HG02588 (cell line): ENCODE data around the gene ASXL2.

ENCODE experiments used
- ATAC-seq: cut with Tn5 transposase; IDR thresholded peaks from one replicate; pipeline ENCODE4 v1.9.1; 2021; ENCODE audit warnings: mild to moderate bottlenecking, moderate library complexity; ENCODE audit not compliant: unreplicated experiment

The ASXL2 gene

DNA sequence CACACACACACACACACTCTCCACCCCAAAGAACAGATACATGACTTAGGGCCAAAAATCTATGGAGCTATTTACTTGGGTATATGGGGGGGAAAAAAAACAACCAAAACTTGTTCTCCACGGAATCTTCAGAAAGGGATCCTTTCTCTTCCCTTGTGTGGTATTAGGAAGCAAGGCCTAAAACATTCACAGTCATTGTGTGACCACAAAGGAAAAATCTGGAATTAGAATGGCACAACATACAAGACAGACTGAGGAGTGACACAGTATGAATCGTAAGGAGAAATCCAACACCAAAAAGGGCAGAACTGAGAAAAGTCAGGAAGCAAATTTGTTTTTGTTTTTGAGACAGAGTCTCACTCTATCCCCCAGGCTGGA, 70.3 kb downstream of the ASXL2 start:
- ATAC-seq = no peak

DNA sequence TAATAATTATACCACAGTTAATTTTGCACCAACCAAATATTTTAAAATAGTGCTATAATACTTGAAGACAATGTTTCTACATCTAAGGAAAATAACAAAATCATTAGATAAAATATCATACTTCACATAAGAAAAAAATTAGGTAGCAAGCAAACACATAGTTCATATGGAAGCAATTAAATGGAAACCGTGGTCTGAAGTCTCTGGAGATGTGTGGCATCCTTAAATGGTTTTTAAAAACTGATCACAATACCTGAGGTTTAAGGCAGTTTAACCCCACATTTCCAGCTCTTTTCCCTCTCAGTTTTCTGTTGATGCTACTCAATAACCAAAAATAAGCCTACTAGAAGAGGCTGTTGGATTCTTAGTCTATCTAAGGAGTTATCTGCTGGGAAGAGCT, 71.3 kb downstream of the ASXL2 start:
- ATAC-seq = no peak

DNA sequence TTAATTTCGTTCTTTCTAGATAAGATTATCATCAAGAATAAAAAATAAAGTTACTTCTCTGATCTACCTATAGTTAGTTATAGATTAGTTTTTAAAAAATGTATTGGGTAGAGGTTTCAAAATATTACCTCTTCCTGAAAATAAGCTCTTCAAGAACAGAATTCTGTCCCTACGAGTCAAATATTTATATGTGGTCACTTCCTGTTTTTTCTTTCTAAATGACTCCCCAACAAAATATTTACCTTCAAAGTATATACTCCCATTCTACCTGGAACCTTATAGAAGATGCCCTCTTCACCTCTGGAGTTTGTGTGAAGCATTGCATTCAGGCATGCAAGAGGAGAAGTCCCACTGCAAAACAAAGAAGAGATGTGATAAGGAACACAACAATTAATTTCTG, 72.3 kb downstream of the ASXL2 start:
- ATAC-seq = no peak

DNA sequence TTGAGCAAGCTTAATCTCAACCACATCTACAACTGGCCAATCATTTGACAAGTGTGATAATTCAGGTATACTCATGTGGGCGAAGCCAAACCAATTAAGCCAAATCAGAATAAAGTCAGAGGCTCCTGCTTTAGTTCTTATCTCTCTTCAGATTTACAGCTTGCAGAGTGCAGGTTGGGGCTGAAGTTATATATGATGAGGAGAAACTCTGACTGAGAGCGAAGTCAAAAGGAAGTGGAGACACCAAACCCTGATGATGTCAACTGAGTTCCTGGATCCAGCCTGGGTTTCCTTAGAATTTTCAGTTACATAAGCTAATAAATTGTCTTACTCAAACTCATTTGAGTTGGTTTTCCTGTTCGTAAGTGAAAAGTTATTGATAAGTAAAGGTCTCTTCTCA, 73.9 kb downstream of the ASXL2 start:
- ATAC-seq = no peak

DNA sequence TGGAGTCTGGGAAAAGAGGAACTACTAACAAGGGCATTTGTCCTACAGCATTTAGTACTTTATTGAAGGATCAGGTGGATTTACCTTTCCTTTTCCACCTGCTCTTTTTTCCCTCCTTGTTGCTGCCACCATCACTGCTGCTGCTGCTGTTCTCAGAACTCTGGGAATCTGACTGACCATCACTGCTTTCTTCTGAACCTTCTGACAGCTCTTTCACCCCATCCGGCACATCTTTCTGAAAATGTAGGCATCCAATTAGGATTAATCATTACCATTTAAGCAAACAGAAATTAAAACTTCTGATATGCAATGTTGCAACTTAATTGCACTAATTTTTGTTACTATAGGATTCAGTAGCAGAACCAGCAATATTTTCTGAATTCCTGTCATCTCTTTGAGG, 79.0 kb downstream of the ASXL2 start:
- no peak for ATAC-seq

DNA sequence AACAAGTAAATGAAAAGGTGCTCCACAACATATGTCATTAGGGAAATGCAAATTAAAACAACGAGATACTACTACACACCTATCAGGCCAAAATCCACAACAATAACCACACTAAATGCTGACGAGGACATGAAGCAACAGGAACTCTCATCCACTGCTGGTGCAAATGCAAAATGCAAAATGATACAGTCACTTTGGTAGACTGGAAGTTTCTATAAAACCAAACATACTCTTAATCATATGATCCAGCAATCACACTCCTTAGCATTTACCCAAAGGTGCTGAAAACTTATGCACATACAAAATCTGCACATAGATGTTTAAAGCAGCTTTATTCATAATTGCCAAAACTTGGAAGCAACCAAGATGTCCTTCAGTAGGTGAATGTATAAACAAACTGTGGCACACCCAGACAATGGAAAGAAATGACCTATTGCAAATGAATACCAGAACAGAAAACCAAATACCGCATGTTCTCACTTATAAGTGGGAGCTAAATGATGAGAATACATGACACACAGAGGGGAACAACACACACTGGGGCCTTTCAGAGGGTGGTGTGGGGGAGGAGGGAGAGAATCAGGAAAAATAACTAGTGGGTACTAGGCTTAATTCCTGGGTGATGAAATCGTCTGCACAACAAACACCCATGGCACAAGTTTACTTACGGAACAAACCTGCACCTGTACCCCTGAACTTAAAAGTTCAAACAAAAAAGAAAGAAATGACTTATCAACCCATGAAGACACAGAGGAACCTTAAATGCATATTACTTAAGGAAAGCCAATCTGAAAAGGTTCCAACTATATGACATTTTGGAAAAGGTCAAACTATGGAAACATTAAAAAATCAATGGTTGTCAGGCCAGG, 80.4 kb downstream of the ASXL2 start:
- ATAC-seq = no peak

DNA sequence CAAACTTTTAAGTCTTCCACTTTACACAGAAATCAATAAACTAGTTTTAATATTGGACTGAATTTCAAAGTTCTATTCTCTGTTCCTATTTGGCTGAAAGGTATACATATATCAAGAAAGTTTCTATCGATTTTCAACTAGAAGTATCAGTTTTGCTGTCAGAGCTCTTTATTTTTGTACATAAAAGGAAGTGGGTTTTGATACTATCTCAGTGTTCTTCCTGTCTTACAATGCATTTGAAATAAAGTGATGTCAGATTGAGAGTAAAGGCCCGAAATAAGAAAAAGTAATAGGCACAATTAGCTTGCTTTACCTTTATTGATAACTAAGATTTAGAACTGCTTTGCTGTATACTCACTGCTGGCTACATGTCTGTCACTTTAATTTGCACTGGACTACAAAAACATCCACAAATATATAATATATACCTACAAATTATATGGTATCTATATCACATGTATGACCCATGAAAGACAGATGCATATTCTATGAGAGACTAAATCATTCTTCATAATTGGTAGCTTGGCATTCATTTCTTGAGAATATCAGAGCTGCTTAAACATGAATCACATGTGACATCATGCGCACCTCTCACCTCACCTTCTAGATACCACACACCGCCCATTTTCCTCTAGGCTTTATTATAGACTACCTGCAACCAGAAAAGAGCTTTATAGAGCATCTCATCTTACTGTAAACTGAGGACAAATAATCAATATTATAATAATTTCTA, 83.6 kb downstream of the ASXL2 start:
- no peak for ATAC-seq

DNA sequence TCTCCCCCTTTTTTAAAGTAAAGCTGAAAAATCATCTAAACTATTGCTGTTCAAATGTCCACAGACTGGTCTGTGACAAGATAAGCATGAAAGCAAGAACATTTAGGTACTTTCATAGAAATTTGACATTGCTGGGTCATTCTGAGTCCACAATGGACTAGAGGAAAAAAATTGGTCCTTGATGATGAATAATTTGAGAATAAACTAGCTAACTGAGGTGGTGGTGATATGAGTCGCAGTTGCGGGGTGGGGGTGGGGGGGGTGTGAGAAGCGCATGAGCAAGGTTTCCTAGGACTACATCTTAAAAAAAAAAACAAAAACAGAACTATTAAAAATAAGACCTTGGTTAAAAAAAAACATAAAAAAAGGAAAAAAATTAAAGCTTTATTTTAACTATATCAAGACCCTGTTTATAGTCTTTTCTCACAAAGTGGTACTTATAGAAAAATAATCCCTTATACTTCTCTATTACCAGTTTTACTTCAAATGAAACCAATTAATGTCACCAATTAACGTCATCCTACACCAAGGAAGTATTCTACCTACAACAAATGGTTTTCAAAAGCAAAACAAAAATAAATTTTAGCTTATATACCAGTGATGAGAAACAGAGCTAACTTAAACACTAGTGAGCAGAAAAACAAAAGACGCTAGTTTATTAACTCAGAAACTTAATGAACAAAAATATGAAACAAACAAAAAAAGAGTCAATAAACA, 88.1 kb downstream of the ASXL2 start:
- ATAC-seq = no peak

DNA sequence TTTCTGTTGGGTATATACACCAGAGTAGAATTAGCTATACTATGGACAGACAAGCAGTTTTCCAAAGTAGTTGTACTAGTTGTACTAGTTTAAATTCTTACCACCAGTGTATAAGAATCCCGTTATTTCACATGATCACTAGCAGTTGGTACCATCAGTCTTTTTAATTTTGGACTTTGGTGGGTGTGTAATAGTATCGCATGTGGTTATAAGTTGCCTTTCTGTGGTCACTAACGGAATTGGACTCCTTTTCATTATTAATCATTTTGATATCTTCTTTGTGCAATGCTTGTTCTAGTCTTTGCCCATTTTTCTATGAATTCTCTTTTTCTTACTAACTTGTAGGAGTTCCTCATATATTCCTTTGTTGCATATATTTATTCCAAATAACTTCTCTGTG, 89.8 kb downstream of the ASXL2 start:
- no peak for ATAC-seq

DNA sequence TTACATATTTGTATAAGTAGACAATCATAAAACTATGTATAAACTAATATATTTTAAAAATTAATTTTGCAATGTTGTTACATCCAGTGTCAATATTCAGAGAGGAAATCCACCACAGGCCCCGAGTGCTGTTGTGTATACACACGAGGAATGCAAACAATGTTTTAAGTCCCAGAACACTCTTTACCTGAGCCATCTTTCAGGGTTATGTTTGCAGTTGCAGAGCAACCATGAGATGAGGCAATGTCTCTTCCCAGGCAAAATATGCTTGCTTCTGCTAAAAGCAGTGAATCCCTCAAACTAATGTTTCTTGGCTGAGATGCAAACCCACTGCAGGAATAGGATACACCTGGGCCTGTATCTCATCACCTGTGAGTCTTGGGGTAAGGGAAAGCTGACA, 91.3 kb downstream of the ASXL2 start:
- no peak for ATAC-seq

DNA sequence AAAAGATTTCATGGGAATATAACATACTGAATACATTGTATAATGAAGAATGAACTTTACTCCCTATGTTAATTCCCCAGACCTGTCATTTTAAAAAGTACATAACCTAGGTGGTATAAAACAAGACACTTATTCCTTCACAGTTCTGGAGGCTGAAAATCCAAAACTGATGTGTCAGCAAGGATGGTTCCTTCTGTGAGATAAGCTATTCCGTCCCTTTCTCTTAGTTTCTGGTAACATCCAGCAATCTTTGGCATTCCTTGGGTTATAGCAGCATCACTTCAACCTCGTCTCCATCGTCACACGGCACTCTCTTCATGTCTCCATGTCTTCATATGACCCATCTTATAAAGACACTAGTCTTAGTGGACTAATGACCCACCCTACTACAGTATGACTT, 93.9 kb downstream of the ASXL2 start:
- ATAC-seq = no peak

DNA sequence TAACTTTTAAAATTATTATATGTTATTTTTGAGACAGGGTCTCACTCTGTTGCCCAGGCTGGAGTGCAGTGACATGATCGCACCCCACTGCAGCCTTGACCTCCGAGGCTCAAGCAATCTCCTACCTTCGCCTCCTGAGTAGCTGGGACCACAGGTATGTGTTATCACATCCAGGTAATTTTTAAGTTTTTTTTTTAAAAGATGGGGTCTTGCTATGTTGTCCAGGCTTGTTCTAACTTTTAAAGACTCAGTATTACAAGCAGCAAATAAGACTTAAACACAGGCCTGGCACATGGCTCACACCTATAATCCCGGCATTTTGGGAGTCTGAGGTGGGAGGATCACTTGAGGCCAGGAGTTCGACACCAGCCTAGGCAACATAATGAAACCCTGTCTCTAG, 101.2 kb downstream of the ASXL2 start:
- no peak for ATAC-seq

DNA sequence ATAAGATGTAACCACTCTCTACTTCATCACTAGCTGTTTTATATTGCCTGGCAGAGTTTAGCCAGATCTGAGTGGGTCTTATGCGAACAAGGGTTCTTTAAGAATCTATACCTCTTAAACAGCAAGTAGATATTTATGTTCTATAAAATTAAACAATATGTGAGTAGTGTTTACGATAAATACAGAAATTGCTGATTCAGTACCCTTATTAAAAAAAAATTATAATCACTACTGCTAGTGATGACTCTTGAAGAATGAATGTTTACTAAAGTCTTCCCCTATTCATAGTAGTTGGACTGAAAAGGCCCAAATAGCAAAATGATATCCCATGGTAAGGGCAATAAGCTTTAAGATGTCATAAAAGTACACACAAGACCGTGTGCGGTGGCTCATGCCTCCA, 106.2 kb downstream of the ASXL2 start:
- no peak for ATAC-seq

DNA sequence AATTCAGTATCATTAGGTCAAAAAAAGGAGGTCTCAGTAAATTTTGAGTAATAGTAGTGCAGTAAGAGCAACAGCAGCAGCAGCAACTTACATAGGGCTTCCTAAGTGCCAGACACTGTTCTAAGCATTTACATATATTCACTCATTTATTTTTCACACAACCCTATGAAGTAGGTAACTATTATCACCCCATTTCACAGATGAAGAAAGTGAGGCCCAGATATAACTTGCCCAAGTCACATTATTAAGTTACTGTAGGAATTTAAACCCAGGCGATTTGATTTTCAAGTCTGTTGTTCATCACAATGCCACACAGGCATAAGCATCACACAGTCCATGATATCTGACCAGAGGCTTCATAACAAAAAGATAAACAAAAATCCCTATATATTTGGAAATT, 114.7 kb downstream of the ASXL2 start:
- no peak for ATAC-seq

DNA sequence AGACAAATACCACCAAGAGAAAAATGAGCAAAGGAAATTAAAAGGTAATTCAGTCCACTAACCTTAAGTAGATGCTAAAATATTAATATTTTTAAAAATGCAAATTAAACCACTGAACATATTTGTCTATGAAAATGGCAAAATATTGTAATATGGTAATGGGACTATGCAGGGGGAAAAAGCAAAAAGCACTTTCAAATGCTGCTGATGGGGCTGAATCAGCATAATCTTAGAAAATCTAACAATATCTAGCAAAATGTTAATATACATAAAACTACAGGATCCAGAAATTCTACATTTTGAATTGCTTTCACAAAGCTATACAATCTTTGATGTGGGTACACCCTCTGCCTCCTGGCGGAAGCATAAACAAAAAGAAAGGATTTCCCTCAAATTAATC, 118.0 kb downstream of the ASXL2 start:
- ATAC-seq = no peak

DNA sequence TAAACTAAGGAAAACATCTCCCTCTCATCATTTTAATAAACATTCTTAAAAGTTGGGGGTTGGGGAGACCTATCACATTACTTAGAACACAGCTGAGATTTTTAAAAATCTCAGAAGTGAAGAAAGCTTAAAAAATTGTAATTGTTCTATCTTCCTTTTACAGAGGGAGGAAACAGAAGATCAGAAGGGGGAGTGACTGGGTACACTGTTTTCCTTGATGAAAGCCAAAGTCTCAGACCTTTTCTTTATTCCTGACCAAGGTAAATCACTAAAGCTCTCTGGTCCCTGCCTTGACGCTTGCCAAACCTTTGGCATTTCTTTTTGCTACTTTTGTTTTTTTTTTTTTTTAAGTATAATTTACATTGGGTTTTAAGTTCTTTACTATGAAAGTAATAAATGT, 119.9 kb downstream of the ASXL2 start:
- no peak for ATAC-seq

DNA sequence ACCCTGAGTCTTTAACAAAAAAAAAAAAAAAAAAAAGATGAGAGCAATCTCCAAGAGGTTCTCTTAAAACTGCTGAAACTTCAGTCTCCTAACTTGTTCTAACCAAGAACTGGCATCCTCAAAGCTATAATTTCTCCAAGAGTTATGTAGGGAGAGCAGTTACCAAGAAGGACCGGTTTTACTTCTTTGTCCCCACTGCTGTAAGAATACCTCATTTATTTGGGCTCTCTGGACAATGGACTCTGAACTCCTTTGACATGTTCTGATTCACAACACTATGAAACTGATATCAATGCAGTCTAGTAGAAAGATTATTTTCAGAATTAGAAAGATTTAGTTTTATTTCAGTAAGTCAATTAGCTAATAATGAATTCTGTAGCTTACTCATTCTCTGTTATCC, 120.4 kb downstream of the ASXL2 start:
- ATAC-seq = no peak

DNA sequence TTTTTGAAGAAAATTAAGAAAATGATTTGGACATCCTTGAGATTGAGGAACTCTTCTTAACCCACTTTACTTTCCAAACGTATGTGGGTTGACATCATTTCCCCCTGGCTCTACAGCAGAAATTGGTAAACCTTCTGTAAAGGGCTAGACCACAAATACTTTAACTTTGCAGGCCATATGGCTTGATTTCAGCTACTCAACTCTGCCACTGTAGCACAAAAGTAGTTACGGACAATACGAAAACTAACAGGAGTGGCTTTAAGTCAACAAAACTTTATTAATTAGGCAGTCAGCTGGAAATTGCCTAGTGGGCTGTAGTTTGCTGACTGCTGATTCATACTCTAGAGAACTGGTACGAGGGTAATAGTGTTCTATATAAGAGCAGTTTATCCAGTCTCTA, 121.8 kb downstream of the ASXL2 start:
- no peak for ATAC-seq

DNA sequence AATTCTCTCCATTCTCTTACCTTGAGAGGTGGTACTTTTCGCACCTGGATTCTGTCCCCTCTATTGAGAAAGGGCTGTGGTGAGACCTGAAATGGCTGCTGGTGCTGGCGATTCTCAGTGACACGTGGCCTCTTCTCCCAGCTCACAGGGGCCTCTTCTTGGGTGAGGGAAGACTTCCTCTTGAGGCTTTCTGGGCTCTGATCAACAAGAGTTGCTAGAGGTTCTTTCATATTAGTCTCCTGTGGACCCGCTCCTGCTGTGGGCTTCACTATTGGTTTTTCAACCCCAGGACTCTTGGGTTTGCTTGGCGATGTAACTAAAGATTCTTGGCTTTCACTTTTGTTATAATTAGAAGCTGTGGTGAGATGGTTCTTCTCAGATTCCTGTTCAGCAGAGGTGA, 128.6 kb downstream of the ASXL2 start:
- ATAC-seq = no peak

DNA sequence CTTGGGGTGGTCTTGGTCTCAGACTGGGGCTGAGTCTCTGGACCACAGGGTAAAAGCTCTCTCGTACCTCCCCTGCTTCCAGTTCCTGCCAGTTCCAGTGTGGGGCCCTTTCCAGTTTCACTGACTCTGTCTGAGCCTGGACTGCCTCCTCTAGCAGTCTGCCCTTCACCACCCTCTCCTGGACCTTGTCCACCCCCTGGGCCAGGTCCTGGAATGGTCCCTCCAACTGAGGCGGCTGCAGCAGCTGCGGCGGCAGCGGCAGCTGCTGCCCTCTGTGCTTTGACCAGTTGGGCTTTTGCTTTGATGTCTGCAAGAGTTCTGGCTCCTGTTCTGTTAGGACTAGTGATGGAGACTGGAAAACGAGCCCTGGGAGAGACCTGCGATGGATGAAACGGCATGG, 134.2 kb downstream of the ASXL2 start:
- ATAC-seq = no peak

DNA sequence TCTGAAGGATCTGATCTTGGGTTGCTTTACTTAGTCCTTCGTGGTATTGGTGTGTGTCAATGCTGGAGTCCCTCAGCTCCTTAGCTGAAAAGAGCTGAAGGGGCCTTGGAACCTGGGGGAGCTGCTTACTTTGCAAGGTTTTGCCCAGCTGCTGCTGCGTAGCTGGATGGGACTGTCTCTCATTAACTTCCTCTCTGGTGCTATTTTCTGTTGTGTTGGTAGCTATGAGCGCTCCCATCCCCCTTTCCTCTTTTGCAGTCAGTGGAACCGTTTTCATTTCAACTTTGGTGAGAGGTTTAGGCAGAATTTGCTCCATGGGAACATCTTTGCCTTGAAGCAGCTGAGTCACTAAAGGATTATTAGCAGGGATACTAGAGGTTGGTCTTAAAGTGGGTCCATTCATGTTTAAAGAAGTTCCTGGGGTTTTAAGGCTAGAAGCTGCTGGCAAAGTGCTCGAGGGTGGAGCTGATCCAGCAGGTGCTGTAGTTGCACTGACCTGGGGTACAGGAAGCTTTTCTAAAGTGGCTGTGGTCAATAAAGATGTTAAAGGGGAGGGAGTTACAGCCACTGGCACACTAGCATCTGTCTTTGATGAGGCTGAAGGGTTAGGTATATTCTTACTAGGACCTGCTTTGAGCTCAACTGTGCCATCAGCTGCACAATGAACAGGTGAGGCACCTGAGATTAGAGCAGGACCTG, 135.0 kb downstream of the ASXL2 start:
- ATAC-seq = no peak
